Naive thymus-derived CD4-positive, alpha-beta T cell (primary cell): ENCODE data around the gene DUSP2. TPM values are rescaled to one million over a fixed set of nuclear protein-coding genes. Genes with fewer than 3 reads are reported as not detected.
A peak's percentile ranks its signal among the peaks of the same experiment; 100 is the strongest.

Source experiments
- ATAC-seq: fragments of 150-1000 bp; cut with Tn5 transposase; 2 replicates; pipeline ENCODE4 v1.10.0; 2021; ENCODE audit warnings: mild to moderate bottlenecking, moderate library complexity
- CTCF ChIA-PET: fragments of 350-600 bp; sonication (Branson Sonifier 250); formaldehyde crosslinking; loops from one replicate; lab custom pipeline; 2021; ENCODE audit warnings: antibody characterized with exemption; lab: Charles Lee
- POLR2A ChIA-PET: fragments of 350-600 bp; sonication (Branson Sonifier 250); formaldehyde crosslinking; loops from one replicate; lab custom pipeline; 2021; ENCODE audit warnings: antibody characterized with exemption, inconsistent platforms; lab: Charles Lee
- DNase-seq, 9 donors: peaks; one replicate each; pipeline versions ENCODE4 v3.0.0 to v3.0.0-alpha.2; 2020 to 2022; ENCODE audit warnings: mixed read lengths in 1 of 9
- H3K27ac ChIP-seq: one replicate; pipeline ENCODE4 v1.7.0; 2013; ENCODE audit warnings: mild to moderate bottlenecking, low read depth, low read length, moderate library complexity
- H3K27me3 ChIP-seq, 2 donors: one replicate each; pipeline ENCODE4 v1.7.0; 2013; ENCODE audit warnings: low read length in 2 of 2, mild to moderate bottlenecking in 2 of 2, moderate library complexity in 2 of 2; ENCODE audit not compliant: control insufficient read depth in 2 of 2, insufficient read depth in 2 of 2
- H3K36me3 ChIP-seq, 3 experiments: 1 replicate in 2 of 3; 2 replicates in 1 of 3; pipeline ENCODE4 v1.7.0; 2013; ENCODE audit warnings: low read length in 3 of 3, mild to moderate bottlenecking in 3 of 3, moderate library complexity in 1 of 3; ENCODE audit not compliant: insufficient read depth in 3 of 3, control insufficient read depth in 2 of 3
- H3K4me1 ChIP-seq, 2 donors: one replicate each; pipeline ENCODE4 v1.7.0; 2013; ENCODE audit warnings: low read length in 2 of 2, mild to moderate bottlenecking in 2 of 2, moderate library complexity in 1 of 2; ENCODE audit not compliant: control insufficient read depth in 2 of 2, insufficient read depth in 2 of 2
- H3K4me3 ChIP-seq: 2 replicates; pipeline ENCODE4 v1.7.0; 2013; ENCODE audit warnings: mild to moderate bottlenecking, low read length
- H3K9me3 ChIP-seq, 3 experiments: 1 replicate in 2 of 3; 2 replicates in 1 of 3; pipeline ENCODE4 v1.7.0; 2013; ENCODE audit warnings: low read length in 3 of 3; ENCODE audit not compliant: control insufficient read depth in 2 of 3
- H3K27ac Mint-ChIP-seq, 9 donors: one replicate each; pipeline ENCODE4 v1.8.0; 2020 to 2022; ENCODE audit warnings: mixed read lengths in 9 of 9, mild to moderate bottlenecking in 8 of 9, moderate library complexity in 5 of 9, inconsistent platforms in 2 of 9
- H3K27me3 Mint-ChIP-seq, 5 donors: one replicate each; pipeline ENCODE4 v1.8.0; 2021 to 2022; ENCODE audit warnings: mixed read lengths in 5 of 5, mild to moderate bottlenecking in 1 of 5
- H3K36me3 Mint-ChIP-seq, 5 donors: one replicate each; pipeline ENCODE4 v1.8.0; 2020 to 2022; ENCODE audit warnings: mixed read lengths in 5 of 5, mild to moderate bottlenecking in 3 of 5, inconsistent platforms in 1 of 5
- H3K4me1 Mint-ChIP-seq, 7 donors: one replicate each; pipeline ENCODE4 v1.8.0; 2020 to 2022; ENCODE audit warnings: mixed read lengths in 7 of 7, mild to moderate bottlenecking in 3 of 7, inconsistent platforms in 1 of 7
- H3K4me3 Mint-ChIP-seq, 10 donors: one replicate each; pipeline ENCODE4 v1.8.0; 2020 to 2022; ENCODE audit warnings: mild to moderate bottlenecking in 10 of 10, mixed read lengths in 10 of 10, moderate library complexity in 6 of 10, inconsistent platforms in 2 of 10
- H3K9me3 Mint-ChIP-seq, 11 donors: one replicate each; pipeline ENCODE4 v1.8.0; 2020 to 2022; ENCODE audit warnings: mixed read lengths in 11 of 11, mild to moderate bottlenecking in 4 of 11, inconsistent platforms in 1 of 11, moderate library complexity in 1 of 11
- intact Hi-C, 2 donors: fragments of 100-400 bp; cut with micrococcal nuclease; formaldehyde crosslinking; loops; one replicate each; pipeline ENCODE4 v1.15.1; 2023
- polyA plus RNA-seq, 2 donors: library from polyadenylated mRNA; unstranded; fragments of 300-500 nt; fragmentation: Illumina TruSeq; gene quantifications; one replicate each; pipeline ENCODE4 v1.2.3, GENCODE V29; 2021
- total RNA-seq, 6 experiments: library from RNA in 5 of 6; stranded (reverse) in 5 of 6; gene quantifications; 1 replicate in 5 of 6; 2 replicates in 1 of 6; pipeline ENCODE4 v1.2.3 and lab custom pipeline; 2021 to 2026

The DUSP2 gene
- total and polyA plus RNA-seq, 7 experiments from 2014 or later = 21.0 to 255 (median 25.6) TPM

DNA sequence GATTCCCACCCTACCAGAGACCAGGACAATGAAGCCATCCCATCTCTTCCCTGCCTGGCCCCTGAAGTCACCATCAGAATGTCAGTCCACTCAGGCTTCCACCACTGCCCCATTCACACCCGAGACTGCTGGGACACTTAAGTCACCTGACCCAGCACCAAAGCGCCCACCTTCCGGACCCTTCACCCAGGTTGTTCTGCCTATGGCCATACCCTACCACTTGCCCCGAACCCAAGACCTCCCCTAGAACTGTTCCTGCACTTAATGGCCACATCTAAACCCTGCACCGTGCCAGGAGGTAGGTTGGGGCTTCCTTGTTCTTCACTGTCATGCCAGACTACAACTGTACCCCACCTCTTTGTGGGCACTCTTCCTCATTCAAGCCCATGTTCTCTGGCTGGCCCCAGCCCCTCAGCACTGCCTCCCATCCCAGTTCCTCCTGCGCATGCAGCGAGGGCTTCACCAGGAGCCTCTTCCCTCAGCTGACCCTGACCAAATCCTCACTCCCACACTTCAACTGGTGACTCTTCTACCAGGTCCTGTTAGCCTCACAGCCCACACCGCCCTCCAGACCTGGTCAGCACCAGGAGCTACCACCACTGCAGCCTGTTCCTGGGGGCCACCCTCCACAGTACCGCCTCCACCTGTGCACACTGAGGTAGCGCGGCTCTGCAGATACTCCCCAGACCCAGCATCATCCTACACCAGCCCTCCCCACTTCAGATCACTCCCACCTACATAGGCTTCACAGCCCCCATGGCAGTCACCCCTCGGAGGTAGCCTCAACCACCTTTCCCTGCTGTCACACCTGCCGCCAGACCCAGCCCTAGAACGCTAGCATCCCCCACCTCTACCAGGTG, 20.6 kb downstream of the DUSP2 start:
- CTCF ChIA-PET = interaction anchor here (2.2 kb wide), 1 partner anchor 50 kb away, joined by 7 read pairs; no protein-coding TSS in a partner anchor
- POLR2A ChIA-PET = no interaction called here
- peaks cover 0 to 1% (median 0%) of the 10 kb centered on the region in 11 donors for H3K9me3 Mint-ChIP-seq

DNA sequence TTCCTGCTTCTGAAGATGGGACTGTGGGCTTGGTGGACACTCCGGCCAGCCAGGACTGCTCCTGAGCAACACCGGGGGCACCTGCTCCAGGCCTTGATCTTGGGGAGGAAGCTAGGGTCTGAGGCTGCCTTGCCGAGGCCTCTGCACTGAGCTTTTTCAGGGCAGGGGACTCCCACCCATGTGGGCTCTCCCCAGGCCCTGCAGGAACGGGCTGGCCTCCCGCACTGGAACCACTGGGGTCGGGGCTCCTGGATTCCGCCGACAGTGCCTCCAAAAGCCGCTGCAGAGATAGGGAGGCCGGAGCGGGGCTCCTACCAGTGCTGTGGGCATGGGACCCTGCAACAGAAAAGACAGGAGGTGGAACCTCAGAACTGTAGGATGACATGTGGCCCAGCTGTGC, 21.3 kb downstream of the DUSP2 start:
- ChIA-PET CTCF (interaction anchor here (1.1 to 2.2 kb wide), 2 partner anchors 15 to 50 kb away, joined by 3 to 7 read pairs; partner anchors contain the start of gene ASTL), POLR2A (no interaction called here)

More for the DNA sequence above, 20.6 kb downstream of the DUSP2 start:
- peak overlapping the region in 1 of 9 donors; percentile 6 for H3K27ac Mint-ChIP-seq
- intact Hi-C loops = loop anchor here in 1 of 2 donors (5.0 kb wide), 1 partner anchor 37 kb away; no protein-coding TSS in a partner anchor
- DNase-seq (no peak), ATAC-seq (peak; percentile 3)
- no peak overlapping the region for H3K4me3 ChIP-seq
- no peak overlapping the region for H3K4me3 Mint-ChIP-seq
- H3K36me3 Mint-ChIP-seq = peaks cover 0 to 34% (median 12%) of the 10 kb centered on the region in 5 donors
- H3K27me3 ChIP-seq = no peaks in the 10 kb centered on the region
- no peaks in the 10 kb centered on the region for H3K9me3 ChIP-seq
- peaks cover 0 to 14% (median 0%) of the 10 kb centered on the region in 3 experiments for H3K36me3 ChIP-seq
- H3K27me3 Mint-ChIP-seq = peaks cover 21 to 38% (median 23%) of the 10 kb centered on the region in 5 donors
- peaks cover 0 to 13% (median 0%) of the 10 kb centered on the region in 7 donors for H3K4me1 Mint-ChIP-seq
- H3K27ac ChIP-seq = no peak overlapping the region
- no peaks in the 10 kb centered on the region for H3K4me1 ChIP-seq

DNA sequence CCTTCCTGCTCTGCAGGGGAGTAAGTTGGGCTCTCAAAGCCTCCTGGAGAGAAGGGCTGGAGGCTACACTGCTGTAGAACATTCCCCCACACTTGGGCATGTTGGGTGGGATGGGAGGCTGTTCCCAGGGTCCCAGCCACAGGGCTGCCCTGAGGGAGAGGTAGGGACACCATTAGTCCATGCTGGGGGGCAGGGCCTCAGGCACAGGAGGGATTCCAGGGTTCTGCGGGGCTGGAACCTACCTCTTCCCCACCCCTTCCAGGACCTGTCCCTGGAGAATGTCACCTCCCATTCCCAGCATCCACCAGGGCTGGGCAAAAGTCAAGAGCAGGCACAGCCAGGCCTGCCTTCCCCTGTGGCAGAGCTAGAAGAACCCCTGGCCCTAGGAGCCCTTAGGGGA, 21.9 kb downstream of the DUSP2 start:
- Histone ChIP-seq H3K9me3 (no peaks in the 10 kb centered on the region), H3K4me3 (no peak overlapping the region), H3K27me3 (no peaks in the 10 kb centered on the region), H3K36me3 (peaks cover 0 to 11% (median 0%) of the 10 kb centered on the region in 3 experiments), H3K4me1 (no peaks in the 10 kb centered on the region), H3K27ac (no peak overlapping the region)
- Mint-ChIP-seq H3K4me3 (no peak overlapping the region), H3K27me3 (peaks cover 30 to 44% (median 33%) of the 10 kb centered on the region in 5 donors), H3K27ac (no peak overlapping the region), H3K9me3 (peaks cover 0 to 1% (median 0%) of the 10 kb centered on the region in 11 donors), H3K4me1 (peaks cover 0 to 13% (median 0%) of the 10 kb centered on the region in 7 donors), H3K36me3 (peaks cover 0 to 30% (median 12%) of the 10 kb centered on the region in 5 donors)
- ATAC-seq = no peak
- intact Hi-C loops = loop anchor here in 1 of 2 donors (5.0 kb wide), 1 partner anchor 36 kb away; no protein-coding TSS in a partner anchor
- DNase-seq = no peak
- ChIA-PET POLR2A (no interaction called here), CTCF (interaction anchor here (1.1 to 2.2 kb wide), 2 partner anchors 15 to 51 kb away, joined by 3 to 7 read pairs; partner anchors contain the start of gene ASTL)

More for the DNA sequence above, 21.3 kb downstream of the DUSP2 start:
- Histone ChIP-seq H3K9me3 (no peaks in the 10 kb centered on the region), H3K36me3 (peaks cover 0 to 11% (median 0%) of the 10 kb centered on the region in 3 experiments), H3K4me3 (no peak overlapping the region), H3K27me3 (no peaks in the 10 kb centered on the region), H3K27ac (no peak overlapping the region), H3K4me1 (no peaks in the 10 kb centered on the region)
- Mint-ChIP-seq H3K27me3 (peaks cover 28 to 41% (median 30%) of the 10 kb centered on the region in 5 donors), H3K4me3 (no peak overlapping the region), H3K27ac (no peak overlapping the region), H3K36me3 (peaks cover 0 to 30% (median 12%) of the 10 kb centered on the region in 5 donors), H3K9me3 (peaks cover 0 to 1% (median 0%) of the 10 kb centered on the region in 11 donors), H3K4me1 (peaks cover 0 to 13% (median 0%) of the 10 kb centered on the region in 7 donors)
- DNase-seq (no peak), ATAC-seq (no peak)
- intact Hi-C loops = loop anchor here in 1 of 2 donors (5.0 kb wide), 1 partner anchor 37 kb away; no protein-coding TSS in a partner anchor

DNA sequence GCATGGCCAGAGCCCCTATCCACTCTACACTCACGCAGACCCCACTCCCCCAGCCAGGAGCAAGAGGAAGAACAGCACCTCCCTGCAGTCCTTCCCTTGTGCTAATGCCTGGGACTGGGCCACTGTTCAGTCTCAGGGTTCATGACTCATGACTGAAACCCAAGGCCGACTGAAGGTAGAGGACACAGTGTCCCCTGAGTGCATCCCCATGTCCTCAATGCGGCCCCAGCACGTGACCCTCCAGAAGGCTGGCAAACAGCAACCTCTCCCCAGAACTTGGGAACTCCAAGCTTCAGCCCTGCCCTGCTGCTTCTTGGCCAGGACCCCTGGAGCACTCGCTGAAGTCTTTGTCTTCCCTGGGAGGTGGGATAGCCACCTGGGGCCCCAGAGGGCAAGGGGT, 22.8 kb downstream of the DUSP2 start:
- Mint-ChIP-seq H3K27me3 (peaks cover 30 to 44% (median 39%) of the 10 kb centered on the region in 5 donors), H3K4me1 (peaks cover 0 to 12% (median 5%) of the 10 kb centered on the region in 7 donors), H3K4me3 (no peak overlapping the region), H3K36me3 (peaks cover 0 to 28% (median 12%) of the 10 kb centered on the region in 5 donors), H3K27ac (no peak overlapping the region), H3K9me3 (peaks cover 0 to 1% (median 0%) of the 10 kb centered on the region in 11 donors)
- Histone ChIP-seq H3K4me1 (peaks cover 2 to 4% of the 10 kb centered on the region in 2 donors), H3K27ac (no peak overlapping the region), H3K27me3 (no peaks in the 10 kb centered on the region), H3K9me3 (no peaks in the 10 kb centered on the region), H3K36me3 (peaks cover 0 to 11% (median 0%) of the 10 kb centered on the region in 3 experiments), H3K4me3 (no peak overlapping the region)
- intact Hi-C loops = loop anchor here in 1 of 2 donors (5.0 kb wide), 1 partner anchor 35 kb away; no protein-coding TSS in a partner anchor
- ChIA-PET POLR2A (no interaction called here), CTCF (no interaction called here)
- DNase-seq (no peak), ATAC-seq (no peak)

DNA sequence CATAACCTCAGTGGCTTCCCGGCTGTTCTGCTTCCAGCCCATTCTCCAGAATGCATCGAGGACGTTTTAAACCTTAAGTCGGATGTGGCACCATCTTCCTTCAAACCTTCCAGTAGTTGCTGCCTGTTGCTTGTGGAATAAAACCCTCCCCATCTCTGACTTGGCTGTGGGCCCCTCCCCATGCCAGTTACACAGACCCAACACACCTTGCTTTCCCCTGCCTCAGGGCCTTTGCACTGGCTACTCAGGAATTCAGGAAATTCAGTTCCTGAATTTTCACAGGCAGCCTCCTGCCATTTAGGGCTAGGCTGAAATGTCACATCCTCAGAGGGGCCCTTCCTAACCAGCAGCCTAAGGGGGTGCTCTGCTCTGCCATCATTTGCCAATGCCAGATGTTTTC, 23.8 kb downstream of the DUSP2 start:
- no peak overlapping the region for H3K4me3 ChIP-seq
- DNase-seq = no peak
- CTCF ChIA-PET = no interaction called here

DNA sequence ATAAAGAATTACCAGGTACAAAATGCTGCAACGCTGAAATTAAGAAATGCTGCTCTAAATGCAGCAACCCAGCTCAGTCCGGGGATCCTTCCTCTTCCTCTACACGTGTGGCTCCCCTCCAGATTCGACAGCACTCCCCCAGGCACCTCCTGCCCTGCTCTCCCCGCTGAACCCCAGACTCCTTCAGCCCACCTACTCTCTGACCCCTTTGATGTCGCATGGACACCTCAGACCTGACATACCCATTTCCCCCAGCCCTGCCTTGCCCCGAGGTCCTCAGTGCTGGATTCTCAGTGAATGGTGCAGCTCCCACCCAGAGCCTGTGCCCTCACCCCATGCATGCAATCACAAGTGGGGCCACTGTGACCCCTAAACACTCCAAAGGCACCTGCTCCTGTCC, 24.2 kb downstream of the DUSP2 start:
- peaks cover 30 to 44% (median 39%) of the 10 kb centered on the region in 5 donors for H3K27me3 Mint-ChIP-seq
- no peak for DNase-seq
- POLR2A ChIA-PET = no interaction called here

More for the DNA sequence above, 23.8 kb downstream of the DUSP2 start:
- Histone ChIP-seq H3K9me3 (no peaks in the 10 kb centered on the region), H3K27me3 (no peaks in the 10 kb centered on the region), H3K27ac (no peak overlapping the region), H3K36me3 (peaks cover 0 to 11% (median 0%) of the 10 kb centered on the region in 3 experiments), H3K4me1 (peaks cover 5 to 8% of the 10 kb centered on the region in 2 donors)
- POLR2A ChIA-PET = no interaction called here
- Mint-ChIP-seq H3K9me3 (peaks cover 0 to 1% (median 0%) of the 10 kb centered on the region in 11 donors), H3K27me3 (peaks cover 30 to 44% (median 39%) of the 10 kb centered on the region in 5 donors), H3K36me3 (peaks cover 0 to 21% (median 9%) of the 10 kb centered on the region in 5 donors), H3K4me1 (peaks cover 0 to 13% (median 7%) of the 10 kb centered on the region in 7 donors), H3K27ac (peak overlapping the region in 1 of 9 donors; percentile 48), H3K4me3 (no peak overlapping the region)
- no peak for ATAC-seq
- intact Hi-C loops = loop anchor here in 1 of 2 donors (5.0 kb wide), 1 partner anchor 34 kb away; no protein-coding TSS in a partner anchor

More for the DNA sequence above, 24.2 kb downstream of the DUSP2 start:
- peaks cover 0 to 13% (median 7%) of the 10 kb centered on the region in 7 donors for H3K4me1 Mint-ChIP-seq
- intact Hi-C loops = loop anchor here in 1 of 2 donors (5.0 kb wide), 1 partner anchor 34 kb away; no protein-coding TSS in a partner anchor
- Histone ChIP-seq H3K9me3 (no peaks in the 10 kb centered on the region), H3K27ac (no peak overlapping the region), H3K27me3 (no peaks in the 10 kb centered on the region), H3K4me3 (no peak overlapping the region), H3K36me3 (peaks cover 0 to 11% (median 0%) of the 10 kb centered on the region in 3 experiments), H3K4me1 (peaks cover 5 to 8% of the 10 kb centered on the region in 2 donors)
- H3K9me3 Mint-ChIP-seq = peaks cover 0 to 1% (median 0%) of the 10 kb centered on the region in 11 donors
- peak overlapping the region in 1 of 9 donors; percentile 47 for H3K27ac Mint-ChIP-seq
- H3K36me3 Mint-ChIP-seq = peaks cover 0 to 17% (median 9%) of the 10 kb centered on the region in 5 donors
- ATAC-seq = no peak
- CTCF ChIA-PET = no interaction called here
- no peak overlapping the region for H3K4me3 Mint-ChIP-seq
